T-helper 17 cell (primary cell): ENCODE results near the gene ST3GAL4. TPM values are rescaled to one million over a fixed set of nuclear protein-coding genes. Genes with fewer than 3 reads are reported as not detected.

ENCODE experiments used
- ATAC-seq: fragments of 150-1000 bp; cut with Tn5 transposase; 2 replicates; pipeline ENCODE4 v1.10.0; 2021; ENCODE audit warnings: mild to moderate bottlenecking, moderate library complexity
- DNase-seq, 3 donors: peaks; one replicate each; pipeline versions ENCODE4 v3.0.0 to v3.0.0-alpha.2; 2020 to 2021
- H3K9me3 ChIP-seq: one replicate; pipeline ENCODE4 v1.7.0; 2013; ENCODE audit warnings: low read length, mild to moderate bottlenecking; ENCODE audit not compliant: control insufficient read depth, poor library complexity, severe bottlenecking
- H3K27ac Mint-ChIP-seq: one replicate; pipeline ENCODE4 v1.8.0; 2022; ENCODE audit warnings: mild to moderate bottlenecking, moderate library complexity, mixed read lengths
- H3K27me3 Mint-ChIP-seq: one replicate; pipeline ENCODE4 v1.8.0; 2022; ENCODE audit warnings: mixed read lengths
- H3K36me3 Mint-ChIP-seq: one replicate; pipeline ENCODE4 v1.8.0; 2022; ENCODE audit warnings: low read depth, mixed read lengths
- H3K4me1 Mint-ChIP-seq: one replicate; pipeline ENCODE4 v1.8.0; 2022; ENCODE audit warnings: mild to moderate bottlenecking, mixed read lengths
- H3K4me3 Mint-ChIP-seq: one replicate; pipeline ENCODE4 v1.8.0; 2022; ENCODE audit warnings: mild to moderate bottlenecking, moderate library complexity, mixed read lengths
- total RNA-seq, 4 donors: library from RNA in 2 of 4; stranded (reverse) in 2 of 4; gene quantifications; one replicate each; pipeline ENCODE4 v1.2.3 and lab custom pipeline; 2022 to 2026

The ST3GAL4 gene
- total RNA-seq, 2 donors from 2014 or later = 3.0 to 4.8 TPM

GRCh38 chr11:126462422-126462821 lies 106.9 kb downstream of the ST3GAL4 start:
- no peaks in the 10 kb centered on the region for H3K9me3 ChIP-seq
- ATAC-seq (no peak), DNase-seq (no peak)
- Mint-ChIP-seq H3K27me3 (peaks cover 36% of the 10 kb centered on the region), H3K4me3 (no peak overlapping the region), H3K4me1 (peaks cover 7% of the 10 kb centered on the region), H3K27ac (no peak overlapping the region), H3K36me3 (no peaks in the 10 kb centered on the region)

Other genes starting within 250 kb of the ST3GAL4 start
- 10 to 100 TPM; 33.2 to 41.2 TPM for gene RPUSD4, start 144.0 kb upstream of the ST3GAL4 start, total RNA-seq
- gene FAM118B, start 143.9 kb upstream of the ST3GAL4 start, total RNA-seq = 1 to 10 TPM; 2.5 to 2.8 TPM
- gene SRPRA, start 86.8 kb upstream of the ST3GAL4 start, total RNA-seq = 100 to 1,000 TPM; 182 to 192 TPM
- 10 to 100 TPM; 21.7 to 24.9 TPM for gene FOXRED1, start 86.5 kb upstream of the ST3GAL4 start, total RNA-seq
- gene TIRAP, start 72.6 kb upstream of the ST3GAL4 start, total RNA-seq = 10 to 100 TPM; 13.1 to 14.1 TPM
- gene DCPS, start 51.6 kb upstream of the ST3GAL4 start, total RNA-seq = 10 to 100 TPM; 12.1 to 14.9 TPM